K562 (cell line): ENCODE results near the gene RBM26. TPM values are rescaled to one million over a fixed set of nuclear protein-coding genes. Genes with fewer than 3 reads are reported as not detected.

ENCODE experiments used
- BCL6 ChIP-seq: fragments of 250-450 bp; sonication (Bioruptor Pico); IDR thresholded peaks from 2 replicates; pipeline ENCODE4 v1.4.0; 2020
- EGR1 ChIP-seq: fragments of 450-650 bp; conservative IDR thresholded peaks from 2 replicates; pipeline ENCODE4 v1.6.1; 2017; ENCODE audit warnings: mild to moderate bottlenecking
- HDAC1 ChIP-seq, 2 experiments: fragments of 450-650 bp; IDR thresholded peaks; 2 replicates each; pipeline ENCODE4 v1.6.1; 2016 to 2017; ENCODE audit warnings: inconsistent platforms in 1 of 2, mild to moderate bottlenecking in 1 of 2, moderate library complexity in 1 of 2
- KAT7 ChIP-seq: sonication (generic); formaldehyde crosslinking; IDR thresholded peaks from 2 replicates; pipeline ENCODE4 v1.8.0; 2022; ENCODE audit warnings: missing genetic modification reagents, mild to moderate bottlenecking, borderline replicate concordance
- NFRKB ChIP-seq: fragments of 450-650 bp; IDR thresholded peaks from 2 replicates; pipeline ENCODE4 v1.6.1; 2016; ENCODE audit warnings: low read depth
- PTTG1 ChIP-seq: fragments of 450-650 bp; IDR thresholded peaks from 2 replicates; pipeline ENCODE4 v1.6.1; 2016; ENCODE audit warnings: low read depth, mild to moderate bottlenecking, missing genetic modification characterization, missing compliant biosample characterization
- SAP30 ChIP-seq: fragments of 200-600 bp; sonication (generic); IDR thresholded peaks from 2 replicates; pipeline ENCODE4 v1.6.1; 2012; ENCODE audit warnings: borderline replicate concordance, low read depth, mild to moderate bottlenecking, moderate library complexity, low read length, control low read depth, inconsistent platforms; ENCODE audit not compliant: insufficient read depth, poor library complexity, severe bottlenecking
- SIN3A ChIP-seq, 2 experiments: fragments of 150-350 bp in 1 of 2; IDR thresholded peaks; 2 replicates each; pipeline ENCODE4 v1.6.1; 2011 to 2016; ENCODE audit warnings: borderline replicate concordance in 2 of 2, low read depth in 2 of 2, low read length in 2 of 2, mild to moderate bottlenecking in 2 of 2, moderate library complexity in 2 of 2; ENCODE audit not compliant: control insufficient read depth in 1 of 2
- SRSF7 ChIP-seq: fragments of 200-400 bp; formaldehyde crosslinking; optimal IDR thresholded peaks from 2 replicates; pipeline ENCODE3; 2017; ENCODE audit warnings: mild to moderate bottlenecking, low read depth, low read length
- THRAP3 ChIP-seq: fragments of 450-650 bp; IDR thresholded peaks from 2 replicates; pipeline ENCODE4 v1.6.1; 2016; ENCODE audit warnings: mild to moderate bottlenecking, inconsistent platforms, borderline replicate concordance
- ZBTB8A ChIP-seq: fragments of 450-650 bp; IDR thresholded peaks from 2 replicates; pipeline ENCODE4 v1.6.1; 2018; ENCODE audit warnings: mild to moderate bottlenecking, moderate library complexity; ENCODE audit not compliant: partially characterized antibody
- ZNF174 ChIP-seq: fragments of 250-450 bp; sonication (Bioruptor Pico); IDR thresholded peaks from 2 replicates; pipeline ENCODE4 v1.4.0; 2020; ENCODE audit warnings: mild to moderate bottlenecking
- polyA plus RNA-seq, 8 experiments: library from polyadenylated mRNA; depleted of rRNA in 4 of 8; stranded (reverse) in 5 of 8; unstranded in 3 of 8; fragments of >200 nt; fragmentation: Nextera tagmentation in 2 of 8; fragmentation: Illumina TruSeq in 1 of 8; extraction: Ambion mirVana in 2 of 8; extraction: Trizol in 1 of 8; gene quantifications; 2 replicates each; pipeline versions ENCODE4 v1.2.1 to v1.2.3, GENCODE V29; 2011 to 2014; ENCODE audit warnings: inconsistent platforms in 1 of 8, missing spikeins in 1 of 8
- total RNA-seq, 7 experiments: library from RNA; depleted of rRNA in 6 of 7; stranded (reverse); fragments of >200 nt in 6 of 7; fragmentation: Illumina TruSeq in 2 of 7; extraction: Trizol in 2 of 7; gene quantifications; 2 replicates each; pipeline versions ENCODE4 v1.2.1 to v1.2.3, GENCODE V29; 2011 to 2021; ENCODE audit warnings: low replicate concordance in 1 of 7
- TF ChIP-seq, protein P1 (sequence below): fragments of 250-450 bp; sonication (Bioruptor Pico); IDR thresholded peaks from 2 replicates; pipeline ENCODE4 v1.5.0; 2020; ENCODE audit warnings: mild to moderate bottlenecking, borderline replicate concordance
- TF ChIP-seq, protein P2 (sequence below), 3 experiments: fragments of 200-800 bp in 1 of 3; sonication (Bioruptor generic) in 1 of 3; sonication (generic) in 1 of 3; formaldehyde crosslinking in 1 of 3; IDR thresholded peaks; 2 replicates each; pipeline versions ENCODE4 v1.6.1 to v1.8.0; 2016 to 2022; ENCODE audit warnings: mild to moderate bottlenecking in 2 of 3, missing compliant biosample characterization in 2 of 3, missing genetic modification characterization in 2 of 3, missing genetic modification reagents in 1 of 3
- TF ChIP-seq, protein P3 (sequence below): conservative IDR thresholded peaks from 2 replicates; pipeline ENCODE4 v1.6.1; 2011; ENCODE audit warnings: low read depth, mild to moderate bottlenecking, low read length; ENCODE audit not compliant: control insufficient read depth
- TF ChIP-seq, protein P4 (sequence below): fragments of 450-650 bp; IDR thresholded peaks from 2 replicates; pipeline ENCODE4 v1.6.1; 2017; ENCODE audit warnings: antibody characterized with exemption
- TF ChIP-seq, protein P5 (sequence below): fragments of 250-450 bp; sonication (Bioruptor Pico); IDR thresholded peaks from 2 replicates; pipeline ENCODE4 v1.8.0; 2021; ENCODE audit warnings: borderline replicate concordance, mild to moderate bottlenecking, moderate library complexity; ENCODE audit not compliant: poor library complexity, severe bottlenecking

RBM26 gene
- total and polyA plus RNA-seq, 9 of the 15 experiments (the other 6 are each of a cell fraction or from before 2014, with no cell fraction given): 10.0 to 42.4 (median 26.4) TPM

DNA sequence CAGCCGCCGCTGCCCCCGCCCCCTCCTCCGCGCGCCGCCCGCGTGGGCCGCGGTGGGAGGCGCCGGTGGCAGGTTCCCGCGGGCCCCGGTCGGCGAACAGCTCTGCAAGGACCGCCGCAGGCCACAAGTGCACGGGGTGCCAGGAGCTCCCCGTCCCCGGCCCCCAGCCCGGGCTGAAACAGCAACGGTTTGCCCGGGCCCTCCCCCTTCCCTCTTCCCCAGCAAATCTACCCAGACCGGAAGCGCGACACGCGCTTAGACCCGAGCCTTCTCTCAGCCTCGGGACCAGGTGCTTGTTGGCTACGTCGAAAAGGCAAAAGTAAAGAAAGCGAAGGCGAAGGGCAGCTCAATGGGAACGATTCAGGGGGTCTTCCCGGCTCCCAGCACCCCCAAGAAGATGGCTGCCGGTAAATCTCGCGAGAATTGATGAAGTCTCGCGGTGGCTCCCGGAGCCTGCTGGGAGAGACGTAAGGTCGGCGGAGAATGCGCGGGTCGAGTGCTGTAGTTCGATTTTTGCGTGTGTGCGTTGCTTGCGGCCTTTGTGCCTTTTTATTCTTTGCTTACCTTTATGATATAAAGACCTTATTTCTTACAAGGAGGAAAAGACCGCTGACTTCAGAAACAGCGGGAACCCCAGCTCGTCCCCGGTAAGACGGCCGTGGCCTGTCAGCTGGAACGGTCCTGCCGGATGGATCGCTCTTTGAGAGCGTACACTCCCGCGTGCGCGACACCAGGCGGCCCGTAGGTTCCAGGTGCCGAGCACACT lies at the start of gene RBM26 (continued):
- TF ChIP-seq, protein P1, sequence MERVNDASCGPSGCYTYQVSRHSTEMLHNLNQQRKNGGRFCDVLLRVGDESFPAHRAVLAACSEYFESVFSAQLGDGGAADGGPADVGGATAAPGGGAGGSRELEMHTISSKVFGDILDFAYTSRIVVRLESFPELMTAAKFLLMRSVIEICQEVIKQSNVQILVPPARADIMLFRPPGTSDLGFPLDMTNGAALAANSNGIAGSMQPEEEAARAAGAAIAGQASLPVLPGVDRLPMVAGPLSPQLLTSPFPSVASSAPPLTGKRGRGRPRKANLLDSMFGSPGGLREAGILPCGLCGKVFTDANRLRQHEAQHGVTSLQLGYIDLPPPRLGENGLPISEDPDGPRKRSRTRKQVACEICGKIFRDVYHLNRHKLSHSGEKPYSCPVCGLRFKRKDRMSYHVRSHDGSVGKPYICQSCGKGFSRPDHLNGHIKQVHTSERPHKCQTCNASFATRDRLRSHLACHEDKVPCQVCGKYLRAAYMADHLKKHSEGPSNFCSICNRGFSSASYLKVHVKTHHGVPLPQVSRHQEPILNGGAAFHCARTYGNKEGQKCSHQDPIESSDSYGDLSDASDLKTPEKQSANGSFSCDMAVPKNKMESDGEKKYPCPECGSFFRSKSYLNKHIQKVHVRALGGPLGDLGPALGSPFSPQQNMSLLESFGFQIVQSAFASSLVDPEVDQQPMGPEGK (CRISPR knock-in tag): no peak
- TF ChIP-seq SAP30 (no peak), NFRKB (peak; percentile 78), ZBTB8A (no peak), HDAC1 (IDR thresholded peaks at IDR 0.05) (no peak), PTTG1 (tag) (no peak), ZNF174 (no peak), THRAP3 (no peak), SIN3A (IDR thresholded peaks at IDR 0.05; ENCODE audit: borderline replicate concordance in 2 of 2, control insufficient read depth in 1 of 2, low read depth in 2 of 2, low read length in 2 of 2) (peak; percentile 37 to 49; a peak in 1 of 4 replicates), BCL6 (no peak), KAT7 (no peak), SRSF7 (no peak), EGR1 (0 out of 2 replicates have a peak, but pooled peaks have one; percentile 1)
- TF ChIP-seq, protein P2, sequence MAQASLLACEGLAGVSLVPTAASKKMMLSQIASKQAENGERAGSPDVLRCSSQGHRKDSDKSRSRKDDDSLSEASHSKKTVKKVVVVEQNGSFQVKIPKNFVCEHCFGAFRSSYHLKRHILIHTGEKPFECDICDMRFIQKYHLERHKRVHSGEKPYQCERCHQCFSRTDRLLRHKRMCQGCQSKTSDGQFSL (CRISPR knock-in tag; IDR thresholded peaks at IDR 0.05): peak; percentile 73; the same call in 1 of the 2 replicates
- TF ChIP-seq, protein P2 (tag; IDR thresholded peaks at IDR 0.05): peak in 1 of 2 experiments; percentile 75; a peak in 2 of 4 replicates
- TF ChIP-seq, protein P3, sequence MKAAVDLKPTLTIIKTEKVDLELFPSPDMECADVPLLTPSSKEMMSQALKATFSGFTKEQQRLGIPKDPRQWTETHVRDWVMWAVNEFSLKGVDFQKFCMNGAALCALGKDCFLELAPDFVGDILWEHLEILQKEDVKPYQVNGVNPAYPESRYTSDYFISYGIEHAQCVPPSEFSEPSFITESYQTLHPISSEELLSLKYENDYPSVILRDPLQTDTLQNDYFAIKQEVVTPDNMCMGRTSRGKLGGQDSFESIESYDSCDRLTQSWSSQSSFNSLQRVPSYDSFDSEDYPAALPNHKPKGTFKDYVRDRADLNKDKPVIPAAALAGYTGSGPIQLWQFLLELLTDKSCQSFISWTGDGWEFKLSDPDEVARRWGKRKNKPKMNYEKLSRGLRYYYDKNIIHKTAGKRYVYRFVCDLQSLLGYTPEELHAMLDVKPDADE: peak; percentile 22; the same call in 1 of the 2 replicates
- TF ChIP-seq, protein P4, sequence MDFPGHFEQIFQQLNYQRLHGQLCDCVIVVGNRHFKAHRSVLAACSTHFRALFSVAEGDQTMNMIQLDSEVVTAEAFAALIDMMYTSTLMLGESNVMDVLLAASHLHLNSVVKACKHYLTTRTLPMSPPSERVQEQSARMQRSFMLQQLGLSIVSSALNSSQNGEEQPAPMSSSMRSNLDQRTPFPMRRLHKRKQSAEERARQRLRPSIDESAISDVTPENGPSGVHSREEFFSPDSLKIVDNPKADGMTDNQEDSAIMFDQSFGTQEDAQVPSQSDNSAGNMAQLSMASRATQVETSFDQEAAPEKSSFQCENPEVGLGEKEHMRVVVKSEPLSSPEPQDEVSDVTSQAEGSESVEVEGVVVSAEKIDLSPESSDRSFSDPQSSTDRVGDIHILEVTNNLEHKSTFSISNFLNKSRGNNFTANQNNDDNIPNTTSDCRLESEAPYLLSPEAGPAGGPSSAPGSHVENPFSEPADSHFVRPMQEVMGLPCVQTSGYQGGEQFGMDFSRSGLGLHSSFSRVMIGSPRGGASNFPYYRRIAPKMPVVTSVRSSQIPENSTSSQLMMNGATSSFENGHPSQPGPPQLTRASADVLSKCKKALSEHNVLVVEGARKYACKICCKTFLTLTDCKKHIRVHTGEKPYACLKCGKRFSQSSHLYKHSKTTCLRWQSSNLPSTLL: no peak
- TF ChIP-seq, protein P5, sequence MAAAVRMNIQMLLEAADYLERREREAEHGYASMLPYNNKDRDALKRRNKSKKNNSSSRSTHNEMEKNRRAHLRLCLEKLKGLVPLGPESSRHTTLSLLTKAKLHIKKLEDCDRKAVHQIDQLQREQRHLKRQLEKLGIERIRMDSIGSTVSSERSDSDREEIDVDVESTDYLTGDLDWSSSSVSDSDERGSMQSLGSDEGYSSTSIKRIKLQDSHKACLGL (CRISPR knock-in tag): no peak
